ENCODE data around the gene WWOX.

- TF ChIP-seq, protein P1, sequence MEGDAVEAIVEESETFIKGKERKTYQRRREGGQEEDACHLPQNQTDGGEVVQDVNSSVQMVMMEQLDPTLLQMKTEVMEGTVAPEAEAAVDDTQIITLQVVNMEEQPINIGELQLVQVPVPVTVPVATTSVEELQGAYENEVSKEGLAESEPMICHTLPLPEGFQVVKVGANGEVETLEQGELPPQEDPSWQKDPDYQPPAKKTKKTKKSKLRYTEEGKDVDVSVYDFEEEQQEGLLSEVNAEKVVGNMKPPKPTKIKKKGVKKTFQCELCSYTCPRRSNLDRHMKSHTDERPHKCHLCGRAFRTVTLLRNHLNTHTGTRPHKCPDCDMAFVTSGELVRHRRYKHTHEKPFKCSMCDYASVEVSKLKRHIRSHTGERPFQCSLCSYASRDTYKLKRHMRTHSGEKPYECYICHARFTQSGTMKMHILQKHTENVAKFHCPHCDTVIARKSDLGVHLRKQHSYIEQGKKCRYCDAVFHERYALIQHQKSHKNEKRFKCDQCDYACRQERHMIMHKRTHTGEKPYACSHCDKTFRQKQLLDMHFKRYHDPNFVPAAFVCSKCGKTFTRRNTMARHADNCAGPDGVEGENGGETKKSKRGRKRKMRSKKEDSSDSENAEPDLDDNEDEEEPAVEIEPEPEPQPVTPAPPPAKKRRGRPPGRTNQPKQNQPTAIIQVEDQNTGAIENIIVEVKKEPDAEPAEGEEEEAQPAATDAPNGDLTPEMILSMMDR (IDR thresholded peaks at IDR 0.05), result no peak
- TF ChIP-seq POLR2A (IDR thresholded peaks at IDR 0.05), result no peak
Measured at GRCh38 chr16:78057803-78058564, 41.5 kb upstream of the WWOX start.
